Measurements from ENCODE around the gene BSG.

DNA sequence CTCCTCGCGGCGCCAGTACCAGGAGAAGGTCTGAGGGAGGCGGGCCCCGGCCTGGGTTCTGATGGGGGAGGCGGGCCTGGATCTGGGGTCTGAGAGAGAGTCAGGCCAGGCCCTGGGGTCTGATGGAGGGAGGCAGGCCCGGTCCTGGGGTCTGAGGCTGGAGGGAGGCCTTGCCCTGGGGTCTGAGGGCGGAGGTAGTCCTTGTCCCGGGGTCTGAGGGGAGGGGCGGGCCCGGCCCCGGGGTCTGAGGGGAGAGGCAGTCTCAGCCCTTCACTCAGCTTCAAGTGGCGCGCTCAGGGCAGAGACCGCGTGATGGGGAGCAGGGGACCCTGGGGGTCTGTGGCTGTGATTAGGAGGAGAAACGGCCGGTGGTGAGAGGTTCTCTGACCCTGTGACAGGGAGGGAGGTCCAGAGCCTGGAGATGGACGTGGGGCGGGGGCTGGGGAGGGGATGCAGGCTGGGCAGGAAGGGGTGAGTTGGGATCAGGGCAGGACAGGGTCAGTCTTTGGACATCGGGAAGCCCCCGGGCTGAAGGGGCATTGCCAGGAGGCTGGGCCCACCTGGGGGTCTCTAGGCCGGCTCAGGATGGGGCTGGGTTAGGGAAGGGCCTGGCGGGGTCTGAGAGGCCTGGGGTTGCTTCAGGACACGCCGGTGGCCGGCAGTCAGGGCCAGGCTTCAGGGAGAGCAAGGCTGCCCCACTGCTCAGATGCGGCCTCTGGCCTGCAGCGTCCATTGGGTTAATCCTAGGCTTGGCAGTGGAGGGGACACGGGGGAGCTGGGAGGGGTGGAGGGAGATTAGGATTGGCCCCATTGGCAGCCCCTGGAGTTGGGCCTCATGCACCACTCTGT lies 36.0 kb downstream of the BSG start:
- TF ChIP-seq EP300 (IDR thresholded peaks at IDR 0.05), result no peak
- TF ChIP-seq, protein P1, sequence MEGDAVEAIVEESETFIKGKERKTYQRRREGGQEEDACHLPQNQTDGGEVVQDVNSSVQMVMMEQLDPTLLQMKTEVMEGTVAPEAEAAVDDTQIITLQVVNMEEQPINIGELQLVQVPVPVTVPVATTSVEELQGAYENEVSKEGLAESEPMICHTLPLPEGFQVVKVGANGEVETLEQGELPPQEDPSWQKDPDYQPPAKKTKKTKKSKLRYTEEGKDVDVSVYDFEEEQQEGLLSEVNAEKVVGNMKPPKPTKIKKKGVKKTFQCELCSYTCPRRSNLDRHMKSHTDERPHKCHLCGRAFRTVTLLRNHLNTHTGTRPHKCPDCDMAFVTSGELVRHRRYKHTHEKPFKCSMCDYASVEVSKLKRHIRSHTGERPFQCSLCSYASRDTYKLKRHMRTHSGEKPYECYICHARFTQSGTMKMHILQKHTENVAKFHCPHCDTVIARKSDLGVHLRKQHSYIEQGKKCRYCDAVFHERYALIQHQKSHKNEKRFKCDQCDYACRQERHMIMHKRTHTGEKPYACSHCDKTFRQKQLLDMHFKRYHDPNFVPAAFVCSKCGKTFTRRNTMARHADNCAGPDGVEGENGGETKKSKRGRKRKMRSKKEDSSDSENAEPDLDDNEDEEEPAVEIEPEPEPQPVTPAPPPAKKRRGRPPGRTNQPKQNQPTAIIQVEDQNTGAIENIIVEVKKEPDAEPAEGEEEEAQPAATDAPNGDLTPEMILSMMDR (IDR thresholded peaks at IDR 0.05), result no peak
- TF ChIP-seq POLR2A (IDR thresholded peaks at IDR 0.05), result no peak
